Hindlimb muscle (tissue), 1 donor: ENCODE measurements around the gene PTPRN2. TPM values are rescaled to one million over a fixed set of nuclear protein-coding genes. Genes with fewer than 3 reads are reported as not detected.
"Not testable (repeated sequence)": the region's sequence is repeated elsewhere in the genome, so short reads cannot be mapped to it uniquely, and the experiment has no call there.

ENCODE experiments used
- DNase-seq: peaks from one replicate; pipeline ENCODE4 v3.0.0-alpha.2; 2013
- polyA plus RNA-seq: library from polyadenylated mRNA; unstranded; fragments of 120-200 nt; gene quantifications from one replicate; pipeline ENCODE4 v1.2.1, GENCODE V29; 2013; ENCODE audit not compliant: insufficient read length

PTPRN2 gene
- polyA plus RNA-seq, 1 donor = 2.0 TPM

- no peak for DNase-seq
Observed at GRCh38 chr7:157908006-157908782, 679.4 kb downstream of the PTPRN2 start.

GRCh38 chr7:157907091-157907490, 680.5 kb downstream of the PTPRN2 start:
- no peak for DNase-seq

- no peak for DNase-seq
Observed at GRCh38 chr7:157906583-157906982, 681.0 kb downstream of the PTPRN2 start.

- DNase-seq = no peak
Observed at GRCh38 chr7:157905651-157906461, 681.8 kb downstream of the PTPRN2 start.

GRCh38 chr7:157904866-157905570, 682.6 kb downstream of the PTPRN2 start:
- DNase-seq = no peak

GRCh38 chr7:157904211-157904865, 683.3 kb downstream of the PTPRN2 start:
- no peak for DNase-seq

- DNase-seq = no peak
Observed at GRCh38 chr7:157903710-157904109, 683.9 kb downstream of the PTPRN2 start.

- no peak for DNase-seq
Observed at GRCh38 chr7:157903296-157903695, 684.3 kb downstream of the PTPRN2 start.

GRCh38 chr7:157901816-157902610, 685.6 kb downstream of the PTPRN2 start:
- DNase-seq = not testable (repeated sequence)

GRCh38 chr7:157901166-157901565, 686.5 kb downstream of the PTPRN2 start:
- DNase-seq = no peak

GRCh38 chr7:157900556-157900955, 687.1 kb downstream of the PTPRN2 start:
- no peak for DNase-seq

- DNase-seq = no peak
Observed at GRCh38 chr7:157900011-157900410, 687.6 kb downstream of the PTPRN2 start.

GRCh38 chr7:157898802-157899505, 688.7 kb downstream of the PTPRN2 start:
- DNase-seq = no peak

- DNase-seq = no peak
Observed at GRCh38 chr7:157898261-157898660, 689.4 kb downstream of the PTPRN2 start.

GRCh38 chr7:157897681-157898080, 689.9 kb downstream of the PTPRN2 start:
- no peak for DNase-seq

GRCh38 chr7:157896774-157897555, 690.7 kb downstream of the PTPRN2 start:
- DNase-seq = no peak

GRCh38 chr7:157896376-157896675, 691.3 kb downstream of the PTPRN2 start:
- DNase-seq = not testable (repeated sequence)

GRCh38 chr7:157895520-157896375, 691.9 kb downstream of the PTPRN2 start:
- DNase-seq = no peak

- not testable (repeated sequence) for DNase-seq
Observed at GRCh38 chr7:157895098-157895497, 692.5 kb downstream of the PTPRN2 start.
